ENCODE results near the gene NPBWR2. TPM values are rescaled to one million over a fixed set of nuclear protein-coding genes. Genes with fewer than 3 reads are reported as not detected.
A peak's percentile ranks its signal among the peaks of the same experiment; 100 is the strongest.

Gene NPBWR2
- total RNA-seq, 1 donor from 2014 or later: not detected

GRCh38 chr20:64084685-64085152, 22.6 kb downstream of the NPBWR2 start:
- DNase-seq: no peak

- DNase-seq: no peak
These were observed 23.3 kb downstream of the NPBWR2 start, which contains the start of gene LKAAEAR1 for GRCh38 chr20:64083804-64084684. Gene LKAAEAR1 (minus strand): TSS chr20:64084398. CDS start chr20:64084219, 179 bp downstream.

- peak; percentile 37 for DNase-seq
These were observed 24.0 kb downstream of the NPBWR2 start for GRCh38 chr20:64083378-64083803.

GRCh38 chr20:64082820-64083377, 24.5 kb downstream of the NPBWR2 start:
- DNase-seq: no peak

GRCh38 chr20:64082126-64082731, 25.1 kb downstream of the NPBWR2 start:
- no peak for DNase-seq

- no peak for DNase-seq
These were observed 25.8 kb downstream of the NPBWR2 start for GRCh38 chr20:64081624-64081964.

- no peak for DNase-seq
These were observed 26.3 kb downstream of the NPBWR2 start for GRCh38 chr20:64080813-64081623.

GRCh38 chr20:64080013-64080812, 27.2 kb downstream of the NPBWR2 start, which contains the start of gene OPRL1:
Gene OPRL1 (plus strand): TSS chr20:64080082. CDS start chr20:64092721, 12,639 bp downstream.
- no peak for DNase-seq

GRCh38 chr20:64079273-64080012, 27.9 kb downstream of the NPBWR2 start, which contains the start of gene RGS19:
Gene RGS19 (minus strand): TSS chr20:64079518. CDS start chr20:64076886, 2,632 bp downstream.
- peak; percentile 28 for DNase-seq

- no peak for DNase-seq
These were observed 28.5 kb downstream of the NPBWR2 start for GRCh38 chr20:64078934-64079272.

- DNase-seq: no peak
These were observed 29.4 kb downstream of the NPBWR2 start for GRCh38 chr20:64077876-64078551.

GRCh38 chr20:64077541-64077875, 29.9 kb downstream of the NPBWR2 start:
- DNase-seq: no peak

GRCh38 chr20:64077094-64077493, 30.3 kb downstream of the NPBWR2 start:
- no peak for DNase-seq

GRCh38 chr20:64076061-64076997, 31.0 kb downstream of the NPBWR2 start:
- no peak for DNase-seq

GRCh38 chr20:64075556-64075955, 31.8 kb downstream of the NPBWR2 start:
- no peak for DNase-seq

GRCh38 chr20:64074963-64075362, 32.4 kb downstream of the NPBWR2 start:
- DNase-seq: no peak

- DNase-seq: no peak
These were observed 33.1 kb downstream of the NPBWR2 start for GRCh38 chr20:64074184-64074789.

GRCh38 chr20:64073476-64074183, 33.7 kb downstream of the NPBWR2 start:
- DNase-seq: no peak

Data from occipital lobe (tissue), 2 donors.